ENCODE data around the gene FGF19.

Gene FGF19

DNA sequence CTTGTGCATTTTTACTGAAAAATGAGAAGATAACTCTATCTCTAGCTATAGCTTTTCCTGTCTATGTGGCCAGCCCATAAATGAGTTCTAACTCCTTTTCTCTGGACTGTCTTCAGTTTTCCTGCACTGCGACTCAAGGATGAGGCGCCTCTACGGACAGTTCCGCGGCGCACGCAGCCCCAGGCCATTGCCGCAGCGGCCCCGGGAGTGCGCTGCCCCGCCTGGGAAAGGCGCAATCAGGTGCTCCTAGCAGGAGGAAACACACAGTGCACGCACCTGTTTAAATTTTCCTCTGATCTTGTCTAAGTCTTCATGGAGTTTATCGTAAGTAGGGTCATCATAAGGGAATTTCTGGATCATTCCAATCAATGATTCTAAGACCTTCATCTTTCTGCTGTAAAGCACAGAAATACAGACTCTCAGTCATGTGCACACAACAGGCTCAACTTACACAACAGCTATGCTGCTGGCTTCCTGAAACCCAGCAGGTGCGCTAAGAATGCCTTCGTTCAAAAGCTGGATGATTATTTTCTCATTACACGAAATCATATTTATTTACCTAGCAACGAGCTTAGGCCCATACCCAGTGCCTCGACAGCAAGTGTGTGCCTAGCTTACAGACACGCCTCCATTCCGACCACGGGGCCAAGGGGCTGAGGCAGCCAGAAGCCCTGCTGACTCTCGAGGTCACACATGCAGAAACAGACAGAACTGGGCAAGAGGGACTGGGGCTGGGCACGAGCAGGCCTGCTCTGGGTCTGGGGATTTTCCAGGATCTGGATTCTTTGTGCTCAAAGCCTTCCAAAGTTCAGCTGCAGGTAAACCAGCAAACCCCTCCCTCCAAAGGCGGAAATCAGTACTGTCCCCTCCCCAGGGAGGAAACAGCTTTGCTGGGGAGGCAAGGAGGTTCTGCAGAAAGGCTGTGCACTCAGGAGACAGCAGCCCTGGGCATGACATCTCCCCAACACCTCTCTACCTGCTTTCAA, 35.9 kb downstream of the FGF19 start:
- no peak for DNase-seq

DNA sequence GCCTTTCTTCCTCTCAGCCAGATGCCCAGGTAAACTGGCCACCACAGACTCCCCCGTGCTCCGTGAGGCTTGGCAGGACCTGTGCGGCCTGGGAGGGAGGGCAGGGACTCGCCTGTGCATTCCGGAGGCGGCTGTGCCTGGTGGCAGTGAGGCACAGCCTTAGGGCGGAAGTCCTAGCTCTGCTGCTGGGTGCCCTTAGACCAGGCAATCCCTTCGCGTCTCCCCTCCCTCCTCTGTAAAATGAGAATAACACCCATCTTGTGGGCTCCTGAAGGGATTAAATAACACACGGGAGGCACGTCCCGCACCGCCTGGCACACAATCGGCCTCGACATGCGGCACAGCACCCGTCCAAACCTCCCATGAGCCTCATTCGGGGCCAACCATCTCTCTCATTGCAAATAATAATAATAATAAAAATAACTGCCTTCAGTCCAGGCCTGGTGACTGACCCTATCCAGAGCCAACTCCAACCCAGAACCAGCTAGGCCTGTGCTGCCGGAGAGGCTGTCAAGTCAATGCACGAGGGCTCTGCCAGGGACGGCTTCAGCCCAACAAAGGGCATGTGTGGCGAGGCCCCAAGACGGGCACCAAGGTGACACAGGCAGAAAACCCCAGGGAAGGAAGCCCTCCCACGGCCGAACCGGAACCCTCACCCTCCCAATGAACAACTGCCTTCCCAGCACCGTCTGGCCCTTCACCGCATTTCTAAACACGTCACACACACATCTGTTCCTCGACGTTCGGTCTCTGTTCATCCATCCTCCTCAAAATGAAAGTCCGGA, 36.9 kb downstream of the FGF19 start:
- DNase-seq = no peak

DNA sequence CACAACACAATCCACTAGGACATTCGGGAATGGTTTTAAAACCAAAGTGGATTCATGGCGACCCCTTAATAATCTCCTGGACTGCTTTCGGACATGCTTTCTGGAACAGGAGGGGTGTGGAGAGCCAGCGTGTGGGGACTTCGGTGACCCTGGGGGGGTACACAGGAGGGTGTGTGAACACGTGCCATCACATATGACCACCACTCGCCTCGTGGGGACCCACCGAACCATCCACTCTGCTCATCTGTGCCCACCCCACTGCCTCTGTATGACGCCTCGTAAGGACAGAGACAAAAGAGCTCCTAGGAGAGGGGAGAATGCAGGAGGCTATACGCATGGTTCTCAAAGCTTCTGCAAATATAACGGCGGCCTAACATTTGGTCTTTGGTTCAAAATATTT, 37.6 kb downstream of the FGF19 start:
- no peak for DNase-seq

DNA sequence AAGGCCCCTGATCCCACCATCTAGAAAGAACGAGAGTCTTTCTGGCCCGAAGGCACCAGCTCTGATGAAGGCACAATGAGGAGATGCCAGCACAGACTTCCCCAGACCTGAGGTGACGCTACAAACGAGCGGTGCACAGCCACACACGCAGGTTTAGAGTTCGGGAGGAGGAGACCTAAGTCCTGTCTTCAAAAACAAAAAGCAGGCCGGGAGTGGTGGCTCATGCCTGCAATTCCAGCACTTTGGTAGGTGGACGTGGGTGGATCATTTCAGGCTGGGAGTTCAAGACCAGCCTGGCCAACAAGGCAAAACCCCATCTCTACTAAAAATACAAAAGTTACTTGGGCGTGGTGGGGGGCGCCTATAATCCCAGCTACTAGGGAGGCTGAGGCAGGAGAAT, 38.2 kb downstream of the FGF19 start:
- no peak for DNase-seq

DNA sequence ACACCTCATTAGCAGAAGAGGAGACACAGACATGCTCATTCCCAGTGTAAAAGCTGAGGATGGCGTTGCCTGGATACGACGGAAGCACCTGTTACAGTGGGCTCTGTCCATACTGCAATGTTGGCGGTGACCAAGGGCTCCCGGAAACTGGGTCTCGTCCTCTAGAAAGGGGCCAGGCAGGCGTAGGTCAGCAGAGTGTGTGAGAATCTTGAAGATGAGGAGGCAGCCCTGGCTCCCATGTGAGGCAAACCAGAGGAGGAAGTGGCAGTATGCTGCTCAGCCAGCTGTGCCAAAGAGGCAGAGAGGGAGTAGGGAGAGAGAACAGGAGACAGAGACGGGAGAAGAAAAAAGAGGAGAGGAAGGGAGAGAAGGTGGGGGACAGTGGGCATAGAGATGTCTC, 38.9 kb downstream of the FGF19 start:
- no peak for DNase-seq

DNA sequence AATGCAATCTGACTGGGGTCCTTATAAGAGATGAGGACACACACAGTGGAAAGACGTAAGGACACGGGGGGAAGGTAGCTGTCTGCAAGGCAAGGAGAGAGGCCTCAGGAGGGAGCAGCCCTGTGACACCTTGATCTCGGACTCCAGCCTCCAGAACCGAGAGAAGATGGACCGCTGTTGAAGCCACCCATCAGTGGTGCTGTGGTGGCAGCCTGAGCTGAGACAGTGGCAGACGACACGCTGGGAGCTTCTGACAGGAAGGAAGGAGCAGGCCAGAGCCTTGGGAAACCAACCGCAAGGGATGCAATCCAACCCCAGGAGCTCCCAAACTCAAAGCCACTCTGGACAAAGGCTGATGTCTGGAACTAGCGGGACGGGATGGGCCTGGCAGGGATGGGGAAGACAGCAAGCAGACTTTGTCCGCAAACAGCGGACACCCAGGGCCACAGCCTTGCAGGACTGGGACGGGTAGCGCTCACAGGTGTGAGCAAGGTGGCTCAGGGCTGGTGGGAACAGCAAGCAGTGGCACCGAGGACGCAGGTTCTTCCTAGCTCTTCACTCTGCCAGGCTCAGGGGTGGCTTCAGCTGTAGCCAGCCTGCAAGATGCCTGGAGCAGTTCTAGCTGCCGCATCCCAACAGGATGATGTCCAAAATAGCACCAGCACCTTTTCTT, 39.6 kb downstream of the FGF19 start:
- no peak for DNase-seq

DNA sequence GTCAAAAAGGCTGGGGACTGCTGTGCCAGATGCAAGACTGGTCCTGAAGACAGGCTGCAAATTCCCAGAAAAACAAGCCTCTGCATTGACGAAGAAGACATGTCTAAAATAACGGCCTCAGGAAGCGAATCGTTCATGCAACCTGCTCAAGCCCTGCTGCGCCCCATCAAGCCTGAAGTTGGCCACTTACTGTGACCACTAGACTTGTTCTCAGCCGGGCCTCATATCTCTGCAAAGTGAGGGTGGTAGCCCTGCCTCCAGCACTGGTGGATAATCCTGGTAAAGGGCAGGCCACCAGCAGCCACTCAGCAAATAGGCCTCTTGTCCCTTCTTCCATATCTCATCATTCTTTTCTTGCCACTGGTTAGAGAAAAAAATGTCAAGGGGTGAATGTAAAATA, 40.5 kb downstream of the FGF19 start:
- DNase-seq = no peak

DNA sequence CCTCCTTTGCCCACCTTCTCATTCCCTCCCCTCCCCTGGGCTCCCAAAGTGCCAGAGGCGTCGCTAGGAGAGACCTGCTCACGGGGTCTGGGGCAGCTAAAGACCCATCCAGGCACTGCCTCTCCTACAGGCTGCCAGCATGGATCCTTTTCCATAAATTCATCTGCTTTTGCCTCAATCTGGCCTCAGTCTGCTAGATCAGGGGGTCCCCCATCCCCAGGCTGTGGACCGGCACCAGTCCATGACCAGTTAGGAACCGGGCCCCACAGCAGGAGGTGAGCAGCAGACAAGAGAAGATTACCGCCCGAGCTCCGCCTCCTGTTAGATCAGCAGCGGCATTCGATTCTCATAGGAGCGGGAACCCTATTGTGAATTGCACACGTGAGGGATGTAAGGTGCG, 41.0 kb downstream of the FGF19 start:
- DNase-seq = no peak

DNA sequence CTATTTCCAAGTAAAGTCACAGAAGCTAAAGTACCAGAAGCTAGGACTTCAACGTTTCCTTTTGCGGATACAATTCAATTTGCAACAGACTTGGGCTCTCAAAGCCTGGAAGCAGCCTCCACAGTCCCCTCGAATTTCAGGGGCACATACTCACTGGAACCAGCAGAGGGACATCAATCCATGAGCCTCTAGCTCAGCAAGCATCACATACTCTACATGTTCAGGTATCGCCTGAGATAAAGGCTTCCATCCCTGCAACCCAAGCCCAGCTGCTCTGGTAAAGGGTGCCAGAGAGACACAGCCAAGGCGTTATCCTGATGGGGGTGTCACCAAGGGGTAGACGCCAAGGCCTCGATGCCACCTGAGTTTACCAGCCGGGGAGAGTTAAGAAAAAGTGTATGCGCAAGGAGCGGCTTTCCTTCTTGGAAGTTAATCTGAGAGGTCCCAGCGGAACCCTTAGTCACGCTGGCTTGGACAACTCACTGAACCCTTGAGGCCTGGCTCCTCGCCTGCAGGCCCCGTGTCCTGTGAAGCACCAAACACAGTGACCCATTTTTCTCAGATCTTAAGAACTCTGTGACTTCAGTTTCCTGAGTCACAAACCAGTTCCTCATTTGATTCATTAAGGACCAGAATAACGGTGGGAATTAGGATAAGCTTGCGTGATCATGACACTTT, 41.7 kb downstream of the FGF19 start:
- peak; percentile 40 for DNase-seq

DNA sequence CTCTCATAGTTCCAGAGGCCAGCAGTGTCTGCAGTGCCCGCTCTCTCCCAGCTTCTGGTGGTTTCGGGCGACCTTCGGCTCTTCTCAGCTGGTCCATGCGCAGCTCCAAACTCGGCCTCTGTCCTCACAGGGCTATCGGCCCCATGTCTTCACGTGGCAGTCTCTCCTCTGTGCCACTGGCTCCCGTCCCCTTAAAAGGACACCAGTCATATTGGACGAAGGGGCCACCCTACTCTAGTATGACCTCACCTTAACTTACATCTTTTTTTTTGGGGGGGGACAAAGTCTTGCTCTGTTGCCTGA, 42.5 kb downstream of the FGF19 start:
- no peak for DNase-seq

DNA sequence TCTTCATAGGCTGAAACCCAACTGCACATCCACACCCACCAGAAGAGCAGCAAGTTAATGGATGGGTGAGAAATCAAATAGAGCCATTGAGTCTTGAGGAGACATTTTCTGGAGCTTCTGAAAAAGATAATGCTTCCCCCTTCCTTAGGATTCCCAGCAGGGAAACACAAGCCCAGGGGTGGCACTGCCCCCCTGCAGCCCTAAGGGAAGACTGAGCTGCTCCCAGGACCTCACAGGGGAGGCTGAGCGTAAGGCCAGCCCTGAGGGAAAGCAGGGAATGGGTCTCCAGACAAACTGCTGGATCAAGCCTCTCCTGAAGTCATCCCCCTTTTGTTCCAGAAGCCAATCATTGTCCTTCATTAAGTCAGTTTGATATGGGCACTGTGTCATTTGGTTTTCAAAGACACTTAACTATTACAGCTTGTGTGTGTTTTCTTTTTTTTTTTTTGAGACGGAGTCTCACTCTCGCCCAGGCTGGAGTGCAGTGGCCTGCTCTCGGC, 43.8 kb downstream of the FGF19 start:
- DNase-seq = no peak

DNA sequence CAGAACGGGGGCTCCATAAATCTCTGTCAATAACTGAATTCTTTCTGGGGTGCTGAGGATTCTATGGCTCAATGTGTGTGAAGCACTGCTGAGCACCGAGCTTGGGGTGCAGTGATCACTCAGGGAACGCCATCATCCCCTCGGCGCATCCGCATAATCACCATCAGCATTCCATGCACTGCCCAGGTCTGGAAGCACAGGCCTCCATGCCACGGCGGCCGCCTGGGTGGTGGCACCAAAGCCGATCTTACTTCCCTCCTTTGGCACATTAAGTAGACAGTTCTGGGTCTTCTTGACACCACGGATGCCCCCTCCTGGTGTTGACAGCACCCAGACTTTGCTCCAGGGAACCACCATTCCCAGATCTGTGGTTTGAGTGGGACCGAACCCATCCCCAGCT, 44.2 kb downstream of the FGF19 start:
- no peak for DNase-seq

DNA sequence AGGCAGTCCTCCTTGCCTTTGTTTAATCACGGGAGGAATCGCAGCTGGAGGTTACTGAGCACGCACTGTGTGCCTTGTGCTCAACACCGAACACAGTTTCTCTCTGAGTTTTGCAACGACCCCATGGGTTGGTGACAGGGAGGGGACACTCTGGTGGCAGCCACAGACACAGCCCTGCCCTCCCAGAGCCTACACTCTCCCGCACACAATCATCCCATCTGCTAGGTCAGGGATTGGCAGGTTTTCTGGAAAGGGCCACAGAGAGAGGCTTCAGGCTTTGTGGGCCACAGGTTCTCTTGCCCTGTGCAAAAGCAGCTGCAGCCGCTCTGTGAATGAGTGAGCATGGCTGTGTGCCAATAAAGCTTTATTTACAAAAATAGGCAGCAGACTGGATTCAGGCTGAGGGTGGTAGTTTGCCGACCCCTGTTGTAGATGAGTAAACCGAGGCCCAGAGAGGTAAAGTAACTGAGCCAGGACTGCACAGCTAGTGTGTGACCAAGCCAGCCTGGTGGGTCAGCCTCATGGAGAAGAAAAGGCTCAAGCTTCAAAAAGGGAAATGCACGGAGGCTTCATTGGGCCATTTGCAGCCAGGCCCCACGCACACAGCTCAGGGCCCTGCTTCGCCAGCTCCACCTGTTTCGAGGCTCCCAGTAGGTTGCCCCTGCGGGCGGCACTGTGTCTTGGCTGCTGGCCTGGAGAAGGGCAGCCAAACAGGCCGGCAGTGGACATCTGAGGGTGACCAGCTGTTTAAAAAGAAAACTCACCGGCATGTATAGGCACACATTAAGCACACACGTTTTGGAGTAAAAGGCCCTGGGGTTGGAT, 45.0 kb downstream of the FGF19 start:
- no peak for DNase-seq

DNA sequence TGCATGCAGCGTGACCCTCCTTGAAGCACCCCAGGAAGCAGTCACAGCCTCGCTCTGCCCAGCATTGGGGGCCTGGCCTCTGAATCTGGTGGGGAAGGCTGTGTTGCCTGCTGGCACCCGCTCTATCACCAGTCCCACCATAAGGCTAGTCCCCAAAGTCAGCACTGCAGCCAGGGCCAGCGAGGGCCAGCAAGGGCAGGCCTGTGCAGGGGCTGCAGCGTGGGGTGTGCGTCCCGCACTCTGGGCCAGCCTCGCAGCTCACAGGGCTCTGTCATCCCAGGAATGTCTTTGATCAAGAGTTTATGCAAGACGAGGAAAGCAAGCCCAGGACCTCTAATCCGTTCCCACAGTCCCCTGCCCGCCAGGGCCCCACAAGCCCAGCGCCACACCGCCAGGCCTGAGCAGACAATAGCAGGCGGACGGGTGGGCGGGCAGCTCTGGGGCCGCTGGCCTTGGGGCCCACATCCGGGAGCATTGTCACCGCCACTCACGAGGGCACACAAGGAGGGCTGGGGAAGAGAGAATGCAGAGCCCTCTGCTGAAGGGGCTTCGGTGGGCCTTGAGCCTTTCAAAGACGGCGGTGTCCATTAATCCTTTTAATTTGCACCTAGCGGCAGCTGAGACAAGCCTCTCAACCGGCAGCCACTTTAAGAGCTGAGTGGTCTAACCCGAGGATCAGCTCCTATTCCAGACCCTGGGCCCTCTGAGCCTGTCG, 45.8 kb downstream of the FGF19 start:
- no peak for DNase-seq

DNA sequence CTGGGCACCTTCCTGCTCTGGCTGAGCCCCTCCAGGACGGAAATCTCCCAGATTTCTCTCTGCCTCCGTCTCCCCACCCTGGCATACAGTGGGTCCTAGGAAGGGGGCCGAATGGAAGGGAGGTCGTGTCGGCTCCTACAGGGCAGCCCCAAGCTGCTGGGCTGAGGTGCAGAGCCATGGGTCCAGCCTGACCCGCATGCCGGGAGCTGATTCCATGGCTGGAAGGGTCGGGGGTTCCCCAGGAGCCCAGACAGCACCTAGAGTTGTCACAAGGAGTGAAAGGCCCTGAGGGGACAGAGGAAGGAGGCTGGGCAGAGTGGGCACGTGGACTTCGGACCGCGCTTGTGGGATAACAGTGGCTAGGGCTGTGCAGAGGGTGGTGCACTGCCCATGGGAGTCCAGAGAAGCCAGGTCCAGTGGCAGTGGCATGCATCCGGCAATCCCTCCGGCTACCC, 46.3 kb downstream of the FGF19 start:
- no peak for DNase-seq

DNA sequence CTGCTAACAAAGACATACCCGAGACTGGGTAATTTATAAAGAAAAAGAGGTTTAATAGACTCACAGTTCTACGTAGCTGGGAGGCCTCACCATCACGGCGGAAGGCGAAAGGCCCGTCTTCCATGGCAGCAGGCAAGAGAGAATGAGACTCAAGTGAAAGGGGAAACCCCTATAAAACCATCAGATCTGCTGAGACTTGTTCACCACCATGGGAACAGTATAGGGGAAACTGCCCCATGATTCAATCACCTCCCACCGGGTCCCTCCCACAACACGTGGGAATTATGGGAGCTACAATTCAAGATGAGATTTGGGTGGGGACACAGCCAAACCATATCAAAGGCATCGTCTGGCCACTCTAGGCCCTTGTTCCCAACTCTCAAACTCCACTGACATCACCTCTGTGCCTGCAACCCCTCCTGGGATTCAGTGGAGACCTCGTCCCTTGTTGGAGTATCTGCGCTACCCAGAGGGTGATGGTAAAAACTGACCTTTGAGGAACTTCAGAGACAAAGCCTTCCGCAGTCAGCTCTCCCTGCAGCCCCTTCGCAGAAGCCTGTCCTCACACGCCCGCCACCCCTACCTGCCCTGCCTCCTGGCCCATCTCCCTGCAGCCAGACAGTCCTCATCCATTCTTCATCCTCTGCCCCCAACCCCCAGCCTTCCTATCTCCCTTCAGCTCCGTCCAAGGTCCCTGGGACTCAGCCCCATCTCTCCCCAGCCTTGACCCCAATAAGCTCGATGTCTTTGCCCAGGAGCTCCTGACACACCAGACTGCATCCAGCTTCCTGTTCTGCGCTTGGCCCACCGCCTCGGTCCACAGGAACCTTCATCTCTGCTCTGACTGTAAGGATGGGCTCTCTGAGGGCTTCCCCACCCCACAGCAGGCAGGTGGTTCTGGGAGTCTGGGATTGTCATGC, 47.0 kb downstream of the FGF19 start:
- DNase-seq = no peak

DNA sequence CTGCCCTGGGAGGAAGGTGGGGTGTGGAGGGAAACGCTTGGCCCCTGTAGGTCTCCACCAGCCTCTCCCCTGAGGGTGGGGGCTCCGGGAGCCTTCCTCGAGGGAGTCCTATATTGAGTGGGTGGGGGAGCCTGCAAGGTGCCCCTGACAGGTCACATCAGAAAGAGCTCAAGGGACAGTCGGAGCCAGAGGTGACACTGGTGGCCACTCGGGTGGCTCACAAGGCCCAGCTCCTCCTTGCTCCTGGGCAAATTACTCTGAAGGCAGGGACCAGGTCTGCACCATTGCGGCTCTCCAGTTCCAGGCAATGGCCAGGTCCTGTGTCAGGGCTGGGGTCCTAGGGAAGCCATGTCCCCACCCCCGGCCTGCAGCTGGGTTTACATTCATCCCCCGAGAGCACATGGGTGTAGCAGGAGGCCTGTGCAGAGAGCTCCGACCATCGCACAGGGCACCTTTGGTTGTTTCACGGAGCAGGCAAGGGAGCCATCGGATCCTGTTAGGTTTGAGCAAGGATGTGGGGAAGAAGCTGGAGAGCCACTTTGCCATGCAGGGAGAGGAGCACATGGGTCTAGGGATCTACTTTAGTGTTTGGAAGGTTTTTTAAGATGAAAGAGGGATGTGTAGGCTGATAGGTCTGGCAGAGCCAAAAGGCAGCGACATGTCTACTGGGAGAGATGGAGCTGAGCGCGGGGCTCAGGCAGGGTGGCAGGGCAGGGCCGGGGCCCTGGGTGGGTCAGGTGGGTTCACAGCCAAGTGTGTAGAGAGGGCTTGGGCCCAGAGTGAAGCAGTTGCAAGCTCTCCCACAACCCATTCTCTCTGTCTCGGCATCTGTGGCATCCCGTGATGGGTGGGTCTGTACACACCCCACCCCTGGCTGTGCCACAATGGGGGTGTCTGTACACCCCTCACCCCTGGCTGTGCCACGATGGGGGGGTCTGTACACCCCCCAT, 48.1 kb downstream of the FGF19 start:
- DNase-seq = no peak

DNA sequence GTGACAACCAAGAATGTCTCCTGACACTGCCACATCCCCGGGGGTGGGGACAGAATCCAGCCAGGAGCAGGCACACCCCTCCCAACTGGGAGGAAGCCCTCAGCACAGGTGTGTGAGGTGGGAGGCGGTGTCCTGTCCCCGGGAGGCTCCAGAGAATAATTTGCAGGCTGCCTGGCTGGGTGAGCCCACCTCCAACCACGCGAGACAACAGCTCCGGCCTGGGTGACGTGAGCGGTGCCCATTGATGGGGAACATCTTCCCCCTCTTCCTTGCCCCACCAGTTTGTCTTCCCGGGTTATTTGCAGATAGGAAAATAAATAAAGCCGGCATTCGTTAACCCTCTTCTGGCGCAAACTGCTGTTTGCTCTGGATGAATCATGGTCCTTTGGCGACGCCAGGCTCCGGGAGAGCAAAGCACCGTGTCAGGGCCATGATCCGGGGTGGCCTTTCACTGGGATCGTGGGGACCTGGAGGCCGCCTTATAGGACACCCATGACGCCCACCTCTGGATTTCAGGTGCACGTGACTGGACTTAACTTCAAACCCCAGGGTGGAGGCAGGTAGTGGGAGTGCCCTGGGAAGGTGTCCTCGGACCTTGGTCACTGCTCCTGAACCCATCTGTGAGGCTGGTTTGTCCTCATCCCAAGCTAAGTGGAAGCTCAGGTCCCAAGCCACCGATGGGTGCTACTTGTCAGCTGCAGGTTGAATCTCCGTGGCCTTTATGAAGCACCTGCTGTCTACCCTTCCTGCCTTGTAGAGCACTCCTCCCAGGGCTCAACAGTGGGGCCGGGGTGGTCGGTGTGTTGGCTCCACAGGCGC, 49.0 kb downstream of the FGF19 start:
- no peak for DNase-seq

All from suppressor macrophage treated with lipopolysaccharide for 4 hours (primary cell).